ENCODE results near the gene ZHX3. TPM values are rescaled to one million over a fixed set of nuclear protein-coding genes. Genes with fewer than 3 reads are reported as not detected.

The ZHX3 gene
- total RNA-seq, 1 donor from 2014 or later: 16.3 TPM

DNA sequence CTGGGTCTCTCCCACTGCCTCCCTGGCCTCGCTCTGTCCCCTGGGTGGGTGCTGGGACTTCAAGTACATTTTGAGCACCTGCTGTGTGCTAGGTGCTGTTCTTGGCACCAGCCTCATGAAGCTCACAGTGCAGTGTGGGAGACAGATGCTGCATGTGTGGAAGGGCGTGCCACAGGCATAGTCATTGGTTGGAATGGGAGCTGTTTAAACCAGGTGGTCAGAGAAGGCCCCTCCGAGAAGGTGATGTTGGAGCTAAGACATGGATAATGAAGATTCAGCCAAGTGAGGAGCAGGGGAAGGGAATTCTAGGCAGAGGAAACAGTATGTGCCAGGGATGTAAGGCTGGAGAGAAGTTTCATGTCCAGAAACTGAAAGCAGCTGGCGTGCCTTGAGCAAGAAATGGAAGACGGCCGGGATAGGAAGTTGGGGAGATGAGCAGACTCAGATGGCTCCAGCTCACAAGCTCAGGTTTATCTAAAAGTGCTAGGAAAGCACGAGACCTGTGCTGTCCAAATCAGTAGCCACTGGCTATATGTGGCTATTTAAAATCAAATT lies 33.0 kb upstream of the ZHX3 start:
- H3K27ac Mint-ChIP-seq: no peak overlapping the region
- TF ChIP-seq, protein P1, sequence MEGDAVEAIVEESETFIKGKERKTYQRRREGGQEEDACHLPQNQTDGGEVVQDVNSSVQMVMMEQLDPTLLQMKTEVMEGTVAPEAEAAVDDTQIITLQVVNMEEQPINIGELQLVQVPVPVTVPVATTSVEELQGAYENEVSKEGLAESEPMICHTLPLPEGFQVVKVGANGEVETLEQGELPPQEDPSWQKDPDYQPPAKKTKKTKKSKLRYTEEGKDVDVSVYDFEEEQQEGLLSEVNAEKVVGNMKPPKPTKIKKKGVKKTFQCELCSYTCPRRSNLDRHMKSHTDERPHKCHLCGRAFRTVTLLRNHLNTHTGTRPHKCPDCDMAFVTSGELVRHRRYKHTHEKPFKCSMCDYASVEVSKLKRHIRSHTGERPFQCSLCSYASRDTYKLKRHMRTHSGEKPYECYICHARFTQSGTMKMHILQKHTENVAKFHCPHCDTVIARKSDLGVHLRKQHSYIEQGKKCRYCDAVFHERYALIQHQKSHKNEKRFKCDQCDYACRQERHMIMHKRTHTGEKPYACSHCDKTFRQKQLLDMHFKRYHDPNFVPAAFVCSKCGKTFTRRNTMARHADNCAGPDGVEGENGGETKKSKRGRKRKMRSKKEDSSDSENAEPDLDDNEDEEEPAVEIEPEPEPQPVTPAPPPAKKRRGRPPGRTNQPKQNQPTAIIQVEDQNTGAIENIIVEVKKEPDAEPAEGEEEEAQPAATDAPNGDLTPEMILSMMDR (conservative IDR thresholded peaks at IDR 0.05): no peak
- no peak overlapping the region for H3K4me3 Mint-ChIP-seq
- no peaks in the 10 kb centered on the region for H3K4me1 Mint-ChIP-seq (ENCODE audit: unreplicated experiment)
- no peaks in the 10 kb centered on the region for H3K27me3 Mint-ChIP-seq
- H3K9me3 Mint-ChIP-seq: no peaks in the 10 kb centered on the region
- H3K36me3 Mint-ChIP-seq: peaks cover 4% of the 10 kb centered on the region
- DNase-seq (ENCODE audit: extremely low spot score, unreplicated experiment): no peak

DNA sequence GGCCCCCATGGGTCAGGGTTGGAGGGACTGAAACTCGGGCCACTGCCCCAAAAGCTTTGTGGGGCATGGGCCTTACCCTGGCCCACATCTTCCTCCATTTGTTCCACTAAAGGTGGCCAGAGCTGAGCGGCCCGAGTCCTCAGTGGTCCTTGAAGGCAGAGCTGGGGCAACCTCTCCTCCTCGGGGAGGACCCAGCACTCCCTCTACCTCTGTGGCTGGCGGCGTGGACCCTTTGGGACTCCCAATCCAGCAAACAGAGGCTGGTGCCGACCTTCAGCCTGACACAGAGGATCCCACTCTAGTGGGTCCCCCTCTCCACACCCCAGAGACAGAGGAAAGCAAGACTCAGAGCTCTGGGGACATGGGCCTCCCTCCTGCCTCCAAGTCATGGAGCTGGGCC lies 32.4 kb upstream of the ZHX3 start:
- no peak overlapping the region for H3K4me3 Mint-ChIP-seq
- H3K36me3 Mint-ChIP-seq: peaks cover 4% of the 10 kb centered on the region
- TF ChIP-seq, protein P1 (conservative IDR thresholded peaks at IDR 0.05): no peak
- no peaks in the 10 kb centered on the region for H3K27me3 Mint-ChIP-seq
- no peak overlapping the region for H3K27ac Mint-ChIP-seq
- DNase-seq (ENCODE audit: extremely low spot score, unreplicated experiment): no peak
- no peaks in the 10 kb centered on the region for H3K9me3 Mint-ChIP-seq
- no peaks in the 10 kb centered on the region for H3K4me1 Mint-ChIP-seq (ENCODE audit: unreplicated experiment)

DNA sequence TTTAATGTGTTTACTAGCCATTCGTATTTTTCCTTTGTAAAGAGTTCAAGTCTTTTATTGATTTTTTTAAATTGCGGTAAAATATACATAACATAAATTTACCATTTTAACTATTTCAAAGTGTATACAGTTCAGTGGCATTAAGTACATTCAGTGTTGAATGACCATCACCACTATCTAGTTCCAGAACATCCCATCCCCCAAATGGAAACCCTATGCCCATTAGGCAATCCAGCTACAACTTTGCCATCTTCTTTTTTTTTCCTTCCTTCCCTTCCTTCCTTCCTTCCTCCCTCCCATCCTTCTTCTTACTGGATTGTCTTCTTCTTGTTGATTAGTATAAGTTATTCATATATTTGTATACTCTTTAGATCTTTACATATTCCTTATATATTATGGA lies 31.7 kb upstream of the ZHX3 start:
- no peak overlapping the region for H3K4me3 Mint-ChIP-seq
- H3K4me1 Mint-ChIP-seq (ENCODE audit: unreplicated experiment): no peaks in the 10 kb centered on the region
- H3K36me3 Mint-ChIP-seq: peaks cover 4% of the 10 kb centered on the region
- no peak for DNase-seq (ENCODE audit: extremely low spot score, unreplicated experiment)
- TF ChIP-seq, protein P1 (conservative IDR thresholded peaks at IDR 0.05): no peak
- no peaks in the 10 kb centered on the region for H3K27me3 Mint-ChIP-seq
- H3K9me3 Mint-ChIP-seq: no peaks in the 10 kb centered on the region
- H3K27ac Mint-ChIP-seq: no peak overlapping the region

DNA sequence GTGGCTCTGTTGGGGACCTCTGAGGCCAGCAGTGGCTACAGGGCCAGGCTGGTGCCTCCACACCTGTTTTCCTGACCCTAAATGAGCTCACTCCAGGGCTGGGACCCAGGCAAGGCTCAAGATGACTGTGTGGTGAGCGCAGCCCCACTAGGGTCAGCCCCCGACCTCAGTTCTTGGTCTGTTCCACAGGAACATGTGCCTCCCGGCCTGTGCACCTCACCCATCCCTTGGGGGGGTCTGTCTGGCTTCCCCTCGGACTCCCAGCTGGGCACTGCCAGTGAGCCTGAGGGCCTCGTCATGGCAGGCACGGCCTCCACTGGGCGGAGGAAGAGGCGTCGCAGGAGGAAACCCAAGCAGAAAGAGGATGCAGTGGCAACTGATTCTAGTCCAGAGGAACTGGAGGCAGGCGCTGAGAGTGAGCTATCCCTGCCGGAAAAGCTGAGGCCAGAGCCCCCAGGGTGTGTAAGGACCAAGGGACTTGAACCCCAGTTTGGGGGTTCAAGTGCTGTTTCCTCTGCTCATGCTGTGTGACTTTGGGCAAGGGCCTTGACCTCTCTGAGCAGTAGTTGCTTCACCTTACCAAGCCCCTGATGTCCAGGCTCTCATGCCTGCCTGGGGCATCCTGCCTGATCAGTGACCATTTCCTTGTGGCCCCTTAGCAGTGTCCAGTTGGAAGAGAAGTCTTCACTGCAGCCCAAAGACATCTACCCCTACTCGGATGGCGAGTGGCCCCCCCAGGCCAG lies 31.1 kb upstream of the ZHX3 start:
- no peaks in the 10 kb centered on the region for H3K4me1 Mint-ChIP-seq (ENCODE audit: unreplicated experiment)
- H3K27me3 Mint-ChIP-seq: no peaks in the 10 kb centered on the region
- TF ChIP-seq, protein P1 (conservative IDR thresholded peaks at IDR 0.05): no peak
- H3K36me3 Mint-ChIP-seq: peaks cover 4% of the 10 kb centered on the region
- H3K27ac Mint-ChIP-seq: no peak overlapping the region
- no peak overlapping the region for H3K4me3 Mint-ChIP-seq
- H3K9me3 Mint-ChIP-seq: no peaks in the 10 kb centered on the region
- DNase-seq (ENCODE audit: extremely low spot score, unreplicated experiment): no peak

DNA sequence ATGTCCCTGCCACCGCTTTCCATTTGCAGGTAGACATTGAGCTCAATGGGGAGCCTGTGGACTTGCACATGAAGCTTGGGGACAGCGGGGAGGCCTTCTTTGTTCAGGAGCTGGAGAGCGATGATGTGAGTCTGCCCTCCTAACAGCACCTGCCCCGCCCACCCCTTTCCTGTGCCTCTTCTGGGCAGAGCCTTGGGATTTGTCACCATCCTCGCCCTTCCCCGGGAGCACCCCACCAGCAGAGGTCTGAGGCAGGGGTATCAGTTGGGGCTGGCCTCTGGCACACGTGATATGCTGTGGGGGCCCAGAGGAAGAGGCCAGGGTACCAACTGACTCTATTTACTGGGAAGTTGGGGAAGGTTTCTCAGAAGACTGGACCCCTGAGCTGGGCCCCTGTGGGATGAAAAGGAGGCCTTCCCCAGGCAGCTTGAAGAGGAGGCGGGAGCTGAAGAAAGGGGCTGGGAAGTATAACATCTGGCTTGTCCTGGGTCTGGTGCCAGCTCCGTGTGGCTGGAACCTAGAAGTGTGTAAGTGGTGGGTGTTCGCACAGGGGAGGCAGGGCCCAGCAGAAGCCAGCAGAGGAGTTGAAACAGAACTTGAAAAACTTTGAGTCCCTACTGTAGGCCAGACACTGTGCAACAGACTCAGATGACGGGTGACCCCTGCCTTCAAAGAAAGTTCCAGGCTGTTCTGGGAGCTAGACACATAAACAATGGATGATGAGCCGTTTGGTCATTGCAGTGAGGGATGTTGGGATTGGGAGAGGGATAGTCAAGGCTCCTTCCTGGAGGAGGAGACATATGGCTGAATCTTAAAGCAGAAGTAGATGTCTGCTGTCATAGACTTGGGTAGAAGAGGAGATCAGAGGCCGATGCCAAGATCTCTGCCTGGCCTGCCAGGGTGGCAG lies 30.2 kb upstream of the ZHX3 start:
- Mint-ChIP-seq H3K9me3 (no peaks in the 10 kb centered on the region), H3K27ac (no peak overlapping the region), H3K27me3 (no peaks in the 10 kb centered on the region), H3K4me1 (ENCODE audit: unreplicated experiment) (no peaks in the 10 kb centered on the region), H3K36me3 (peaks cover 4% of the 10 kb centered on the region), H3K4me3 (no peak overlapping the region)
- TF ChIP-seq, protein P1 (conservative IDR thresholded peaks at IDR 0.05): no peak
- no peak for DNase-seq (ENCODE audit: extremely low spot score, unreplicated experiment)

Data from type B pancreatic cell (in vitro differentiated cells).